Measurements from ENCODE around the gene PTPRN2. TPM values are rescaled to one million over a fixed set of nuclear protein-coding genes. Genes with fewer than 3 reads are reported as not detected.

The PTPRN2 gene
- total RNA-seq, 1 experiment from 2014 or later, result 1.1 TPM

DNA sequence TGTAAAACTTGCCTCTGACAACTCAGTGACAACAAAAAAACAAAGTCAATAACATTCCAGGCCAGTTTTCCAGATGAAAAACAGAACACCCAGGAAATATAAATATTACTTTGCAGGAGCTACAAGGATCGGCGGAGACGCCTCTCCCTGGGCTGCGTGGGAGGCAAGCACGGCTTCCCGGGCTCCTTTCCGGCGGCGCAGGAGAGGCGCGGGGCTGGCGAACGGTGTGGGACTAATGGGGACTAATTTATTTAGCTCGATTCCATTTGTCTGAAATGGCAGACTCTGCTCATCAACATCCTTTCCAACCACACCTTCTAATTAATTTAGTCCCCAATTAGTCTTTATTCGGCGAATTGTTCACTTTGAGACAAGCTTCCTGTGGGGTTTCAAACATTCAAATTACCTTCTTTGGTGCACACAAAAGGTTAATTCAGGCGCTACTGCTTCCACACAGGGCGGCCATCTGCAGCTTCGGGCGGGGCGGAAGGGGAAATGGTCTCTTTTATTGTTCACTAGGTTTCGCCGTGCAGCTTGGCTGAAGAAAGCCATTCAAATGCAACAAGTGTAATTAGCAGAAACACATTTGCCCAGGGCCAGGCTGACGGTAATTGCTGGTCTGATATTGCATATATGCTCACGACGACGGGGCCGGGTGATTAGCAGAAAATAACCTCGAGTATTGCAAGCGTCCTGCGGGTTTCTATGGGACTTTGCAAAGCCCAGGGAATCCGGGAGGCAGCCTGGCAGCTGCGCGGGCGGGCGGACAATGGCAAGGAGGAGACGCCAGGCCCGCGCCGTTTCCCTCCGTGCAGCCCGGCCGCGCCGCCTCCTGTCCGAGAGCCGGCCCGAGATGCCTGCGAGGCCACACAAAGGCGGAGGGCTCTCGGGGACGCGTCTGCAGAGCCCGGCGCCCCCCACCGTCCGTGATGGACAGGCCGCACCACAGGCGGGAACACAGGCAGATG lies 270.1 kb downstream of the PTPRN2 start:
- ChIA-PET CTCF (interaction anchor here (0.6 kb wide), 1 partner anchor 73 kb away, joined by 3 read pairs; no protein-coding TSS in a partner anchor), POLR2A (no interaction called here)
- Histone ChIP-seq H3K27ac (ENCODE audit: low read length) (no peak overlapping the region), H3K27me3 (ENCODE audit: control insufficient read depth, insufficient read depth, low read length) (peaks cover 2% of the 10 kb centered on the region; the same call in 1 of the 2 replicates), H3K9me3 (ENCODE audit: control insufficient read depth, insufficient read depth, low read depth, low read length) (no peaks in the 10 kb centered on the region), H3K4me1 (ENCODE audit: control insufficient read depth, insufficient read depth, low read length) (no peaks in the 10 kb centered on the region), H3K4me3 (ENCODE audit: low read depth in 2 of 2, low read length in 2 of 2) (no peak overlapping the region), H3K36me3 (ENCODE audit: control insufficient read depth, insufficient read depth, low read length) (no peaks in the 10 kb centered on the region)
- DNase-seq (ENCODE audit: low read depth, low spot score) (no peak), ATAC-seq (no peak; the same call in 1 of the 2 replicates)
- intact Hi-C loops (cut with micrococcal nuclease; ENCODE audit: unreplicated experiment) (no loop called here), in situ Hi-C loops (cut with HindIII; ENCODE audit: low pct_unique_long_range_greater_than_20kb, low sequenced_read_pairs) (no loop called here)
- no TSS peak for BruUV-seq (replicated peaks)
- TF ChIP-seq, protein P1, sequence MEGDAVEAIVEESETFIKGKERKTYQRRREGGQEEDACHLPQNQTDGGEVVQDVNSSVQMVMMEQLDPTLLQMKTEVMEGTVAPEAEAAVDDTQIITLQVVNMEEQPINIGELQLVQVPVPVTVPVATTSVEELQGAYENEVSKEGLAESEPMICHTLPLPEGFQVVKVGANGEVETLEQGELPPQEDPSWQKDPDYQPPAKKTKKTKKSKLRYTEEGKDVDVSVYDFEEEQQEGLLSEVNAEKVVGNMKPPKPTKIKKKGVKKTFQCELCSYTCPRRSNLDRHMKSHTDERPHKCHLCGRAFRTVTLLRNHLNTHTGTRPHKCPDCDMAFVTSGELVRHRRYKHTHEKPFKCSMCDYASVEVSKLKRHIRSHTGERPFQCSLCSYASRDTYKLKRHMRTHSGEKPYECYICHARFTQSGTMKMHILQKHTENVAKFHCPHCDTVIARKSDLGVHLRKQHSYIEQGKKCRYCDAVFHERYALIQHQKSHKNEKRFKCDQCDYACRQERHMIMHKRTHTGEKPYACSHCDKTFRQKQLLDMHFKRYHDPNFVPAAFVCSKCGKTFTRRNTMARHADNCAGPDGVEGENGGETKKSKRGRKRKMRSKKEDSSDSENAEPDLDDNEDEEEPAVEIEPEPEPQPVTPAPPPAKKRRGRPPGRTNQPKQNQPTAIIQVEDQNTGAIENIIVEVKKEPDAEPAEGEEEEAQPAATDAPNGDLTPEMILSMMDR (IDR thresholded peaks at IDR 0.05), result no peak
- TF ChIP-seq SIN3A (IDR thresholded peaks at IDR 0.05; ENCODE audit: borderline replicate concordance, insufficient read depth, low read depth, low read length) (no peak), TCF7L2 (IDR thresholded peaks at IDR 0.05; ENCODE audit: low read depth, low read length) (no peak), POLR2AphosphoS5 (IDR thresholded peaks at IDR 0.05; ENCODE audit: low read depth, low read length) (no peak)
- TF ChIP-seq, protein P2, sequence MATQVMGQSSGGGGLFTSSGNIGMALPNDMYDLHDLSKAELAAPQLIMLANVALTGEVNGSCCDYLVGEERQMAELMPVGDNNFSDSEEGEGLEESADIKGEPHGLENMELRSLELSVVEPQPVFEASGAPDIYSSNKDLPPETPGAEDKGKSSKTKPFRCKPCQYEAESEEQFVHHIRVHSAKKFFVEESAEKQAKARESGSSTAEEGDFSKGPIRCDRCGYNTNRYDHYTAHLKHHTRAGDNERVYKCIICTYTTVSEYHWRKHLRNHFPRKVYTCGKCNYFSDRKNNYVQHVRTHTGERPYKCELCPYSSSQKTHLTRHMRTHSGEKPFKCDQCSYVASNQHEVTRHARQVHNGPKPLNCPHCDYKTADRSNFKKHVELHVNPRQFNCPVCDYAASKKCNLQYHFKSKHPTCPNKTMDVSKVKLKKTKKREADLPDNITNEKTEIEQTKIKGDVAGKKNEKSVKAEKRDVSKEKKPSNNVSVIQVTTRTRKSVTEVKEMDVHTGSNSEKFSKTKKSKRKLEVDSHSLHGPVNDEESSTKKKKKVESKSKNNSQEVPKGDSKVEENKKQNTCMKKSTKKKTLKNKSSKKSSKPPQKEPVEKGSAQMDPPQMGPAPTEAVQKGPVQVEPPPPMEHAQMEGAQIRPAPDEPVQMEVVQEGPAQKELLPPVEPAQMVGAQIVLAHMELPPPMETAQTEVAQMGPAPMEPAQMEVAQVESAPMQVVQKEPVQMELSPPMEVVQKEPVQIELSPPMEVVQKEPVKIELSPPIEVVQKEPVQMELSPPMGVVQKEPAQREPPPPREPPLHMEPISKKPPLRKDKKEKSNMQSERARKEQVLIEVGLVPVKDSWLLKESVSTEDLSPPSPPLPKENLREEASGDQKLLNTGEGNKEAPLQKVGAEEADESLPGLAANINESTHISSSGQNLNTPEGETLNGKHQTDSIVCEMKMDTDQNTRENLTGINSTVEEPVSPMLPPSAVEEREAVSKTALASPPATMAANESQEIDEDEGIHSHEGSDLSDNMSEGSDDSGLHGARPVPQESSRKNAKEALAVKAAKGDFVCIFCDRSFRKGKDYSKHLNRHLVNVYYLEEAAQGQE (IDR thresholded peaks at IDR 0.05; ENCODE audit: insufficient read depth in 1 of 2, low read depth in 2 of 2, low read length in 1 of 2), result no peak

DNA sequence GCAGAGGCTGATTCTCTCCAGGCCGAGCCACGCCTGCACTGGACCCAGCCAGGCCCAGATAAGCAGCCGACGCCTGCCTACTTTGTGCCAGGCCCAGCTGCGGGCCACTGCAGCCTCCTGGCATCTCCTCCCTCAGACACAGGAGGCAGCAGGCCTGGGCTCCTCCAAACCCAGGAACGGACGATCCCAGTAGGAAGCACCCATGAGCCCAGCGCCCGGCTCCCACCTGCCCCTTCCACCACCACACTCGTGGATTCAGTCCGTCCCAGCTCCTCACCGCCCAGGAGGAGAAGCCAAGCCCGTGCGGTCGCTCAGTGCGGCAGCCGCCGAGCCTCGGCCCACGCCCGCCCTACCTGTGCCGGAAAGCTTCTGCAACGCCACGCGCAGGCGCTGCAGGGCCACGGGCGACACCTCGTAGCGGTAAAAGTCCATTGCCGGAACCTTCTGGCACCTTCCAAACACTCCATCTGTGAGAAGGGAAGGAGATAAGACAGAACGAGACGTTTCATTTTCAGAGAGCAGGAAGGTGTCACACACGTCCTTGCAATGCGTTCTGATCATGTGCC lies 271.1 kb downstream of the PTPRN2 start:
- H3K9me3 ChIP-seq (ENCODE audit: control insufficient read depth, insufficient read depth, low read depth, low read length), result no peaks in the 10 kb centered on the region

More for the DNA sequence above, 271.1 kb downstream of the PTPRN2 start:
- Histone ChIP-seq H3K27ac (ENCODE audit: low read length) (no peak overlapping the region), H3K4me1 (ENCODE audit: control insufficient read depth, insufficient read depth, low read length) (no peaks in the 10 kb centered on the region), H3K27me3 (ENCODE audit: control insufficient read depth, insufficient read depth, low read length) (peaks cover 2% of the 10 kb centered on the region; the same call in 1 of the 2 replicates), H3K36me3 (ENCODE audit: control insufficient read depth, insufficient read depth, low read length) (no peaks in the 10 kb centered on the region), H3K4me3 (ENCODE audit: low read depth in 2 of 2, low read length in 2 of 2) (no peak overlapping the region)
- intact Hi-C loops (cut with micrococcal nuclease; ENCODE audit: unreplicated experiment) (no loop called here), in situ Hi-C loops (cut with HindIII; ENCODE audit: low pct_unique_long_range_greater_than_20kb, low sequenced_read_pairs) (no loop called here)
- TF ChIP-seq TCF7L2 (IDR thresholded peaks at IDR 0.05; ENCODE audit: low read depth, low read length) (no peak), SIN3A (IDR thresholded peaks at IDR 0.05; ENCODE audit: borderline replicate concordance, insufficient read depth, low read depth, low read length) (no peak), POLR2AphosphoS5 (IDR thresholded peaks at IDR 0.05; ENCODE audit: low read depth, low read length) (no peak)
- TF ChIP-seq, protein P2 (IDR thresholded peaks at IDR 0.05; ENCODE audit: insufficient read depth in 1 of 2, low read depth in 2 of 2, low read length in 1 of 2), result no peak
- TF ChIP-seq, protein P1 (IDR thresholded peaks at IDR 0.05), result no peak
- no peak for ATAC-seq
- ChIA-PET CTCF (interaction anchor here (0.6 kb wide), 1 partner anchor 74 kb away, joined by 3 read pairs; no protein-coding TSS in a partner anchor), POLR2A (no interaction called here)
- no peak for DNase-seq (ENCODE audit: low read depth, low spot score)
- BruUV-seq (replicated peaks), result no TSS peak
